ENCODE data around the gene PRKAG2. TPM values are rescaled to one million over a fixed set of nuclear protein-coding genes. Genes with fewer than 3 reads are reported as not detected.
A peak's percentile ranks its signal among the peaks of the same experiment; 100 is the strongest.

Gene PRKAG2
- total RNA-seq, 1 donor from 2014 or later, result 35.4 TPM

DNA sequence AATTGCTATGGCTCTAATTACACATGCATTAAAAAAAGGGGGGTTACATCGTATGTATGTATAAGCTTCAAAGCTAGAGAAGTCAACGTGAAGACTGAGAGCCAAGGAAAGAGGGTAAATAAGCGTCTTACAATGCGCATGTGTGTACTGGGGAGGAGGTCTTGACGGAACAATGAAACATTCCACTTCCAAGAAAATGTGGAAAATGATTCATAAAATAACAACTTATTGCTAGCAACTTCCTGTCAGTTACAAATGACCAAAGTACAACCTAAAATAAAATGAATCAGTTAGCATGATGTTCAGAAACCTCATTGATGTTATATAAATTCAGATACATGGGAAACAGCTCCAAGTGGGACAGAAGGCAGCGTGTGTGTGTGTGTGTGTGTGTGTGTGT lies 253.1 kb downstream of the PRKAG2 start:
- H3K27ac ChIP-seq, result no peak overlapping the region
- H3K9me3 ChIP-seq, result no peaks in the 10 kb centered on the region
- TF ChIP-seq, protein P1, sequence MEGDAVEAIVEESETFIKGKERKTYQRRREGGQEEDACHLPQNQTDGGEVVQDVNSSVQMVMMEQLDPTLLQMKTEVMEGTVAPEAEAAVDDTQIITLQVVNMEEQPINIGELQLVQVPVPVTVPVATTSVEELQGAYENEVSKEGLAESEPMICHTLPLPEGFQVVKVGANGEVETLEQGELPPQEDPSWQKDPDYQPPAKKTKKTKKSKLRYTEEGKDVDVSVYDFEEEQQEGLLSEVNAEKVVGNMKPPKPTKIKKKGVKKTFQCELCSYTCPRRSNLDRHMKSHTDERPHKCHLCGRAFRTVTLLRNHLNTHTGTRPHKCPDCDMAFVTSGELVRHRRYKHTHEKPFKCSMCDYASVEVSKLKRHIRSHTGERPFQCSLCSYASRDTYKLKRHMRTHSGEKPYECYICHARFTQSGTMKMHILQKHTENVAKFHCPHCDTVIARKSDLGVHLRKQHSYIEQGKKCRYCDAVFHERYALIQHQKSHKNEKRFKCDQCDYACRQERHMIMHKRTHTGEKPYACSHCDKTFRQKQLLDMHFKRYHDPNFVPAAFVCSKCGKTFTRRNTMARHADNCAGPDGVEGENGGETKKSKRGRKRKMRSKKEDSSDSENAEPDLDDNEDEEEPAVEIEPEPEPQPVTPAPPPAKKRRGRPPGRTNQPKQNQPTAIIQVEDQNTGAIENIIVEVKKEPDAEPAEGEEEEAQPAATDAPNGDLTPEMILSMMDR (IDR thresholded peaks at IDR 0.05), result no peak
- H3K4me3 ChIP-seq, result no peak overlapping the region
- H3K27me3 ChIP-seq (ENCODE audit: low read depth), result no peaks in the 10 kb centered on the region
- intact Hi-C loops (cut with DNase I), result no loop called here
- no peaks in the 10 kb centered on the region for H3K4me1 ChIP-seq
- DNase-seq, result no peak
- H3K36me3 ChIP-seq, result no peaks in the 10 kb centered on the region
- ATAC-seq, result no peak

DNA sequence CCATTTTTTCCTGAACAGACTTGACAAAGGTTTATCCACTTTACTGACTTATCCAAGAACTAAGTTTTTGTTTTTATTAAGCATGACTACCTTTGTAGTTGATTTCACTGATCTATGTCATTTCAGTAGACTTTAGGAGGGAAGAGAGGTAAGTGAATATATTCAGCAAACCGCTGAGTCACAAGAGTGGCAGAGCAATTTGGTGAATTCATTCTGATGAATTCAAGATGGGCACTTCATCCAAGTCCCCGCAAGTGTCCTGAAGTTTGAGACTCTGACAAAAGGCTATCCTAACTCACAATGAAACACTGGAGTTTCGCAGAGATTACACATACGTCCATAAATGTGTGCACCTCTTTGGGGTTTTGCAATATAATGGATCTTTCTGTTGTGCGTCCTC lies 255.0 kb downstream of the PRKAG2 start:
- ATAC-seq (no peak), DNase-seq (no peak)
- Histone ChIP-seq H3K9me3 (no peaks in the 10 kb centered on the region), H3K4me3 (no peak overlapping the region), H3K4me1 (no peaks in the 10 kb centered on the region), H3K36me3 (no peaks in the 10 kb centered on the region), H3K27me3 (ENCODE audit: low read depth) (no peaks in the 10 kb centered on the region), H3K27ac (no peak overlapping the region)
- intact Hi-C loops (cut with DNase I), result no loop called here
- TF ChIP-seq, protein P1 (IDR thresholded peaks at IDR 0.05), result no peak

DNA sequence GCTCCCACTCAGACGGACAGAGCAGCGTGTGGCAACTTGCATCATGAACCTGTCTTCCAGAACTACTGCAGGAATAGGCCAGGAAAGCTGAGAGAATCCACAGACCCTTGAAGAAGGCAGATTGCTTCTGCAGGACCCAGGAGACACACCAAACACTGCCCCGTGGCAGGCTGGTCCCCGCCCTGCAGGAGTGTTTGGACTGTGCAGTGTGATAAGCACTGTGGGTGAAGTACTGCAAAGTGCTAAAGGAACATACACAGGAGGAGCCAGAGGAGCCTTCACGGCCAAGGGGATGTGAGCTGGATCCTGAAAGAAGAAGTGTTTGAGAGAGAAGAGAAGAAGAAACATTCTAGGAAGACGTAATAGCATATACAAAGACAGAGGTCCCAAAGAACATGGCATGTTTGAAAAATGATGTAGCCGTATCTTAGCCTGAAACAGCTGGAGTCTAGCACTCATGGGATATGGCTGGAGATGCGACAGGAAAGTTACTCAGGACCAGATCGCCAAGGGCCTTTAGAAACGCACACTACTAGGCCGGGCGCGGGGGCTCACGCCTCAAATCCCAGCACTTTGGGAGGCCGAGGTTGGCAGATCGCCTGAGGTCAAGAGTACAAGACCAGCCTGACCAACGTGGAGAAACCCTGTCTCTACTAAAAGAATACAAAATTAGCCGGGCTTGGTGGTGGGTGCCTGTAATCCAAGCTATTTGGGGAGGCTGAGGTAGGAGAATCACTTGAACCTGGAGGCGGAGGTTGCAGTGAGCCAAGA lies 260.3 kb downstream of the PRKAG2 start:
- no peaks in the 10 kb centered on the region for H3K9me3 ChIP-seq
- ATAC-seq (peak; percentile 81 to 92), DNase-seq (no peak)
- H3K36me3 ChIP-seq, result no peaks in the 10 kb centered on the region
- TF ChIP-seq, protein P1 (IDR thresholded peaks at IDR 0.05), result no peak
- no peaks in the 10 kb centered on the region for H3K27me3 ChIP-seq (ENCODE audit: low read depth)
- no peak overlapping the region for H3K27ac ChIP-seq
- no peak overlapping the region for H3K4me3 ChIP-seq
- no peaks in the 10 kb centered on the region for H3K4me1 ChIP-seq
- intact Hi-C loops (cut with DNase I), result no loop called here

DNA sequence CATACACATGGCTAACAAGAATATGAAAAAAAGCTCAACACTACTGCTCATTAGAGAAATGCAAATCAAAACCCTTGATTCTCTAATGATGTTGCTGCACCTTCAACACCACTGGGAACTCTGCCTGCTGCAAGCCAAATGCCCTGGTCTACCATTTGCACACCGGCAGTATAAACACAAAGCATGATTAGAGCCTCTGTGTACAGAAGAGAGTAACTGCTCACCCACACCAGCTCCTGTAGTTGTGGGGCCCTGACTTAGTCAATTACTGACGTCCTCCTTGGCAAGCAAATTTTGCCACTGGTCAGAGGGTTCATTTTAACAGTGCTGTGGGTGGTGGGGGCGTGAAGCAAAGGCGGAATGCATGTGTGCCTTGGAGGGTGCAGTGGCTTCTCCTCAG lies 261.1 kb downstream of the PRKAG2 start:
- H3K4me1 ChIP-seq, result no peaks in the 10 kb centered on the region
- H3K27ac ChIP-seq, result no peak overlapping the region
- TF ChIP-seq, protein P1 (IDR thresholded peaks at IDR 0.05), result no peak
- no peaks in the 10 kb centered on the region for H3K9me3 ChIP-seq
- H3K27me3 ChIP-seq (ENCODE audit: low read depth), result no peaks in the 10 kb centered on the region
- intact Hi-C loops (cut with DNase I), result no loop called here
- no peak overlapping the region for H3K4me3 ChIP-seq
- DNase-seq (no peak), ATAC-seq (no peak)
- no peaks in the 10 kb centered on the region for H3K36me3 ChIP-seq

DNA sequence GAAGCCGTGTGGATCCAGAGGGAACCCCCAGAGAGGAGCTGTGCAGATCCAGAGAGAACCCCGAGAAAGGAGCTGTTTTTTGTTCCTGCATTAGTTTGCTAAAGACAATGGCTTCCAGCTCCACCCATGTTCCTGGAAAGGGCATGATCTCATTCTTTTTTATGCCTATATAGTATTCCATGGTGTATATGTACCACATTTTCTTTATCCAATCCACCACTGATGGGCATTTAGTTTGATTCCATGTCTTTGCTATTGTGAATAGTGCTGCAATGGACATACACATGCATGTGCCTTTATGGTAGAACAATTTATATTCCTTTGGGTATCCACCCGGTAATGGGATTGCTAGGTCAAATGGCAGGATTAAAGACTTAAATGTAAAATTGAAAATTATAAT lies 261.9 kb downstream of the PRKAG2 start:
- H3K9me3 ChIP-seq, result no peaks in the 10 kb centered on the region
- H3K36me3 ChIP-seq, result peaks cover 3% of the 10 kb centered on the region
- TF ChIP-seq, protein P1 (IDR thresholded peaks at IDR 0.05), result no peak
- no peaks in the 10 kb centered on the region for H3K27me3 ChIP-seq (ENCODE audit: low read depth)
- H3K27ac ChIP-seq, result no peak overlapping the region
- H3K4me1 ChIP-seq, result no peaks in the 10 kb centered on the region
- intact Hi-C loops (cut with DNase I), result no loop called here
- no peak for DNase-seq
- no peak overlapping the region for H3K4me3 ChIP-seq
- no peak for ATAC-seq

All from lower lobe of right lung (tissue), 2 donors.